ENCODE results near the gene STK32B.

- TF ChIP-seq CTCF (IDR thresholded peaks at IDR 0.05; ENCODE audit: extremely low read depth in 1 of 2, insufficient read depth in 1 of 2, low read depth in 1 of 2, low read length in 2 of 2) (no peak), EZH2 (IDR thresholded peaks at IDR 0.05; ENCODE audit: borderline replicate concordance, low read depth, low read length, severe bottlenecking) (no peak), POLR2AphosphoS5 (IDR thresholded peaks at IDR 0.05; ENCODE audit: insufficient read depth, low read depth, low read length) (no peak), MYC (IDR thresholded peaks at IDR 0.05; ENCODE audit: low read depth, low read length) (no peak), POLR2A (IDR thresholded peaks at IDR 0.05; ENCODE audit: low read depth, low read length) (no peak), GATA2 (IDR thresholded peaks at IDR 0.05; ENCODE audit: insufficient read depth, insufficient read length, low read depth, low read length) (no peak), FOS (IDR thresholded peaks at IDR 0.05; ENCODE audit: borderline replicate concordance, insufficient read depth, low read length) (no peak), MAX (IDR thresholded peaks at IDR 0.05; ENCODE audit: insufficient read depth, insufficient read length) (no peak), JUN (IDR thresholded peaks at IDR 0.05; ENCODE audit: borderline replicate concordance, insufficient read depth, insufficient read length, low read depth) (no peak)
Measured at GRCh38 chr4:5021546-5021945, 29.7 kb upstream of the STK32B start.

Measured in endothelial cell of umbilical vein (primary cell).